Chondrocyte (in vitro differentiated cells): ENCODE data around the gene KLF11. TPM values are rescaled to one million over a fixed set of nuclear protein-coding genes. Genes with fewer than 3 reads are reported as not detected.

Source experiments
- DNase-seq: peaks from one replicate; pipeline ENCODE4 v3.0.0; 2021; ENCODE audit warnings: mixed read lengths, low spot score
- H3K27ac Mint-ChIP-seq: one replicate; pipeline ENCODE4 v1.8.0; 2021; ENCODE audit warnings: mild to moderate bottlenecking, moderate library complexity, mixed read lengths; ENCODE audit not compliant: unreplicated experiment
- H3K27me3 Mint-ChIP-seq: 2 replicates; pipeline ENCODE4 v1.8.0; 2021; ENCODE audit warnings: low read depth, mixed read lengths
- H3K36me3 Mint-ChIP-seq: 2 replicates; pipeline ENCODE4 v1.8.0; 2021; ENCODE audit warnings: low read depth, mixed read lengths
- H3K4me1 Mint-ChIP-seq: 2 replicates; pipeline ENCODE4 v1.8.0; 2021; ENCODE audit warnings: low read depth, mild to moderate bottlenecking, mixed read lengths
- H3K4me3 Mint-ChIP-seq: one replicate; pipeline ENCODE4 v1.8.0; 2021; ENCODE audit warnings: mild to moderate bottlenecking, moderate library complexity, mixed read lengths; ENCODE audit not compliant: unreplicated experiment
- H3K9me3 Mint-ChIP-seq: 2 replicates; pipeline ENCODE4 v1.8.0; 2021; ENCODE audit warnings: low read depth, mixed read lengths
- total RNA-seq: library from RNA; stranded (reverse); gene quantifications from 3 replicates; pipeline ENCODE4 v1.2.1, GENCODE V29; 2021
- TF ChIP-seq, protein P1 (sequence below): fragments of 200-600 bp; sonication (generic); IDR thresholded peaks from 2 replicates; pipeline ENCODE4 v1.5.0; 2021; ENCODE audit warnings: antibody characterized with exemption, mild to moderate bottlenecking, moderate library complexity

Gene KLF11
- total RNA-seq, 1 donor from 2014 or later, result 15.2 TPM

DNA sequence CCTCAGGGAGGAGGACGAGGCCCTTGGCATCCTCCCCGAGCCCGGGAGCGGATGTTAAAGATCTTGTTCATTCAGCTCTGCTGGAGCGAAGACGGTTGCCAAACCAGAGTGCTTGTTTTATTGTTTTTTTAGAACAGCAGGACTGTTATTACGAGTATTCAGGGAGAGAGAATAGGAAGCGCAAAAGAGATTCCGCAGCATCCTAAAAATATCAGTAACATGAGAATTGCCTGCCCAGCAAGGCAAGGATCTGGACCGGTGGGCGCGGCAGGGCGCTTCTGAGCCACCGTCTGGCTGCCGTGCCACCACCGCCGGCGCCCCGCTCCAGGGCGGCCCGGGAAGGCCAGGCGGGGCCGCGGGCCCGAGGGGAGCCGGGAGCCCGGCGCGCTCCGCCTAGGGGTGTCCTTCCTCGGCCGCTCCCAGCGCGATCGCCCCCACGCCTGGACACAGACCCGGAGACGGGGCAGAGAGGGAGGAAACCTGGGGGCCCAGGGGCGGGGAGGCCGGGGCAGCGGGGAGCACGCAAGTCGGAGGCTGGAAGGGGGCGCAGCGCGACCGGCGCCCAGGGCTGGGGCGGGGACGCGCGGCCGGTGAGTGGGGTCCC, 36.0 kb downstream of the KLF11 start:
- H3K9me3 Mint-ChIP-seq, result no peaks in the 10 kb centered on the region
- H3K27ac Mint-ChIP-seq, result peak overlapping the region; percentile 72
- TF ChIP-seq, protein P1, sequence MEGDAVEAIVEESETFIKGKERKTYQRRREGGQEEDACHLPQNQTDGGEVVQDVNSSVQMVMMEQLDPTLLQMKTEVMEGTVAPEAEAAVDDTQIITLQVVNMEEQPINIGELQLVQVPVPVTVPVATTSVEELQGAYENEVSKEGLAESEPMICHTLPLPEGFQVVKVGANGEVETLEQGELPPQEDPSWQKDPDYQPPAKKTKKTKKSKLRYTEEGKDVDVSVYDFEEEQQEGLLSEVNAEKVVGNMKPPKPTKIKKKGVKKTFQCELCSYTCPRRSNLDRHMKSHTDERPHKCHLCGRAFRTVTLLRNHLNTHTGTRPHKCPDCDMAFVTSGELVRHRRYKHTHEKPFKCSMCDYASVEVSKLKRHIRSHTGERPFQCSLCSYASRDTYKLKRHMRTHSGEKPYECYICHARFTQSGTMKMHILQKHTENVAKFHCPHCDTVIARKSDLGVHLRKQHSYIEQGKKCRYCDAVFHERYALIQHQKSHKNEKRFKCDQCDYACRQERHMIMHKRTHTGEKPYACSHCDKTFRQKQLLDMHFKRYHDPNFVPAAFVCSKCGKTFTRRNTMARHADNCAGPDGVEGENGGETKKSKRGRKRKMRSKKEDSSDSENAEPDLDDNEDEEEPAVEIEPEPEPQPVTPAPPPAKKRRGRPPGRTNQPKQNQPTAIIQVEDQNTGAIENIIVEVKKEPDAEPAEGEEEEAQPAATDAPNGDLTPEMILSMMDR, result peak; percentile 47
- H3K4me1 Mint-ChIP-seq, result peaks cover 29% of the 10 kb centered on the region
- peaks cover 10% of the 10 kb centered on the region for H3K36me3 Mint-ChIP-seq
- DNase-seq, result no peak
- H3K27me3 Mint-ChIP-seq, result peaks cover 18% of the 10 kb centered on the region
- H3K4me3 Mint-ChIP-seq, result peak overlapping the region; percentile 75

DNA sequence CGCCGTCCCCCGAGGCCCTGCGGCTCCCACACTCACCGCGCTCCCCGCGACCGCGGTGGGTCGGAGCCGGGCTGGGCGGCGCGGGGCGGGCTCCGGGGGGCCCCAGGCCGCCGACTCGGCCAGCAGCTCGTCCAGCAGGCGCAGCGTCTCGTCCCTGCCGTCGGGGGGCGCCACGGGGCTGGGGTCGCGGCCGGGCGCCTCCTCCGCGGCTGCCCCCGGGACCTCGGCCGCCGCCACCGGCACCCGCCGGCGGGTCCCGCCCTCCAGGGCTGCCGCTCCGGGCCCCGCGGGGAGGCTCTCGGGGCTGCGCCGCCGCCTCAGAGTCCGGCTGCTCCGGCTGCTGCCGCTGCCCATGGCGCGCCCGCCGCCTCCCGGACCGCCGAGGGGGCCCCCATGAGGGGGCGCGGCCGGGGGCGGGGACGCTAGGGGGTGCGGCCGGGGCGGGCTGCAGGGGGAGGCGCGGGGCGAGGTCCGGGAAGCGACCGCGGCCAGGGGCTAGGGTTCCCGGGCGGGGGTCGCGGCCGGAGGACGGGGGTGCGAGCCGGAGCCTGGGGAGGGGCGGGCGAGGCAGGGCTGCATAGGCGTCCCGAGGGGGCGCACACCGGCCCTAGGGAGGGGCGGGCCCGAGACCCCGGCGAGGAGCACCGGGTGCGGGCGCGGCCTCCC, 36.7 kb downstream of the KLF11 start, which contains the start of gene CYS1:
CYS1 (minus strand) TSS at position 542 of the 666 bp plus-strand sequence; CDS start at position 354, 188 bp downstream.
- H3K27me3 Mint-ChIP-seq, result peaks cover 20% of the 10 kb centered on the region
- H3K36me3 Mint-ChIP-seq, result peaks cover 9% of the 10 kb centered on the region
- H3K4me1 Mint-ChIP-seq, result peaks cover 29% of the 10 kb centered on the region
- no peaks in the 10 kb centered on the region for H3K9me3 Mint-ChIP-seq
- peak within 1 kb of the TSS; percentile 75 for H3K4me3 Mint-ChIP-seq
- DNase-seq, result no peak
- TF ChIP-seq, protein P1, result peak; percentile 32
- peak within 1 kb of the TSS; percentile 72 for H3K27ac Mint-ChIP-seq

DNA sequence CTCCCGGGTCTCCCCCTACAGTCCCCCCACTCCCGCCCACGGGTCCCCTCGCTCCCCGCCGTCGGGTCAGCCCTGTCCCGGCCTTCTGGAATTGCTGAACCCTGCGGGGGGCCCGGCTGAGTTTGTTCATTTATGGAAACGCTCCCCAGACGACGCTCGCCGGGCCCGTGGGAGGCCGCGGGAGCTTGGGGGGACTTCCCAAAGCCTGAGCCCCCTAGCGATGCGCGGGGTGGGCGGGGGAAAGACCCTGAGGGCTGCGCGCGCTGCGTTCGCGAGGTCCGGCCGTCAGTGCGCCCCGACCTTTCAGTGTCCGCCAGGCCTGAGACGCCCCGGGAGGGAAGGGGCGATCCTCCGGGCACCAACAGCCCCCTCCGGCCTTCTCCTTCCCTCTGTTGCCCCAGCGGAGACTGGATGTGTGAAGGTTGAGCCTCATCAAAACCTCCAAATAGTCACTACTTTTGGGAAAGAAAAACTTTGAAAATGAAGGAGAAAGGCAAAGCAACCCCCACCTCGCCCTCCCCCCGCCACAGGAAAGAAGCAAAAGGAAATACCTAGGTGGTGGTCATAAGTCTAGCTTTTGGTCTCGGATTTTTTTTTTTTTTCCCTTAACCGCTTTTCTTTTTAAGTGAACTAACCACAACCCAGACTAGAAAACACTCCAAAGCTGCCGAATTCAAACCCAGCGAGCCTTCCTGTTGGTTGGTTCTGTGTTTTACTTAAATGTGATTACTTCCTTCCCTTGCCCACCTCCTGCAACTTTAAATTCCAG, 37.4 kb downstream of the KLF11 start:
- peaks cover 19% of the 10 kb centered on the region for H3K27me3 Mint-ChIP-seq
- no peaks in the 10 kb centered on the region for H3K9me3 Mint-ChIP-seq
- no peak overlapping the region for H3K27ac Mint-ChIP-seq
- H3K4me1 Mint-ChIP-seq, result peaks cover 29% of the 10 kb centered on the region
- TF ChIP-seq, protein P1, result peak; percentile 15
- H3K36me3 Mint-ChIP-seq, result peaks cover 7% of the 10 kb centered on the region
- H3K4me3 Mint-ChIP-seq, result peak overlapping the region; percentile 58
- DNase-seq, result no peak

DNA sequence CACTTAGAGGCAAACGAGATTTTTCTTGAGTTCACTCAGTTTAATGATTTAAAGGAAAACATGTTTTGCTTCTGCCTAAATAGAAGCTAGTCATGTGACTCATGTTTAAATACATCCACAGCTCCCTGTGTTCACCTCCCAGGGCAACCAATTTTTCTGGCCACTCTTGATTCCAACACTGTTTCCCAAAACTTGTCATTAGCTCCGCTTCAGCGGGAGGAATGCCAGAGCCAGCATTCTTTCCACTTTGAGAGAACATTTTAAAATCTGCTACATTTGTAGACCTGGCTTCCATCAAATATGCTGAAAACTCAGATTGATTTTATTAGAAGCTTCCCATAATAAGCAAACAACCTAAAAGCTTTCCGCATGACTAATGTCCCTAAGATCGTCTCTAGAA, 39.7 kb downstream of the KLF11 start:
- Mint-ChIP-seq H3K27ac (no peak overlapping the region), H3K9me3 (no peaks in the 10 kb centered on the region), H3K4me1 (peaks cover 32% of the 10 kb centered on the region), H3K4me3 (no peak overlapping the region), H3K36me3 (no peaks in the 10 kb centered on the region), H3K27me3 (peaks cover 12% of the 10 kb centered on the region)
- DNase-seq, result no peak
- TF ChIP-seq, protein P1, result no peak

DNA sequence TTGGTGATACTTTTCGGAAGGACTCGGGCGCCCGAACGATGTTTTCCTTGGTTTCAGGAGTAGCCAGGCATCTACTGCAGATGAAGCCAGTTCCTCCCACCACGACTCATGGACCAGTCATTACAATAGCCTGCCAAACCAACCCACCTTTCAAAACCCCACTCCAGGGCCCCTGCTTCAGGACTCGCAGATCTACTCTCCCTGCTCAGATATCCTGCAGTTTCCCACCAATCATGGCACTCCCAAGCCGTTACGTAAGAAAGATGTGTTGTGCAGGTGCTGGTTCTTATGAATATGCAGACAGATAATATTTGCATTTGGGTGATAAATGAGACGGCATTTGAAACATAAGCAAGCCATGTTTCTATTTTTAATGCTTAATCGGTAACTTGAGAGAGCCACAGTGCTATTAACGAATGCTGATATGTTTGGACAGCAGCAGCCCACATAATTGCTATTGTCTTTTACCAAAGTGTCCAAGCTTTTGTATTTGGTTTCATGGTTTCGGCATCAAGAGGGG, 40.4 kb downstream of the KLF11 start:
- TF ChIP-seq, protein P1, result no peak
- Mint-ChIP-seq H3K4me3 (no peak overlapping the region), H3K27me3 (peaks cover 12% of the 10 kb centered on the region), H3K27ac (peak overlapping the region; percentile 3), H3K9me3 (no peaks in the 10 kb centered on the region), H3K4me1 (peaks cover 25% of the 10 kb centered on the region), H3K36me3 (no peaks in the 10 kb centered on the region)
- no peak for DNase-seq
